Natural killer cell treated with Interleukin-12 subunit alpha and Interleukin-12 subunit beta and Interleukin-15 and Interleukin-18, amount 100 ng/mL, for 72 hours (primary cell): ENCODE results near the gene TSPEAR. TPM values are rescaled to one million over a fixed set of nuclear protein-coding genes. Genes with fewer than 3 reads are reported as not detected.
"Not testable (repeated sequence)": the region's sequence is repeated elsewhere in the genome, so short reads cannot be mapped to it uniquely, and the experiment has no call there.

Experiments used
- ATAC-seq, 2 donors: fragments of 150-1000 bp; cut with Tn5 transposase in 1 of 2; sonication (Bioruptor Pico), chemical (Tn5 transposase) in 1 of 2; 2 replicates each; pipeline ENCODE4 v1.10.0; 2021
- DNase-seq: peaks from one replicate; pipeline ENCODE4 v3.0.0; 2022; ENCODE audit warnings: low spot score
- H3K27ac Mint-ChIP-seq, 2 donors: 1 replicate in 1 of 2; 2 replicates in 1 of 2; pipeline ENCODE4 v1.8.0; 2022; ENCODE audit warnings: mixed read lengths in 2 of 2, mild to moderate bottlenecking in 1 of 2, moderate library complexity in 1 of 2
- H3K27me3 Mint-ChIP-seq, 2 donors: 1 replicate in 1 of 2; 2 replicates in 1 of 2; pipeline ENCODE4 v1.8.0; 2022; ENCODE audit warnings: mixed read lengths in 2 of 2
- H3K36me3 Mint-ChIP-seq: one replicate; pipeline ENCODE4 v1.8.0; 2022; ENCODE audit warnings: mixed read lengths
- H3K4me1 Mint-ChIP-seq, 2 donors: 1 replicate in 1 of 2; 2 replicates in 1 of 2; pipeline ENCODE4 v1.8.0; 2022; ENCODE audit warnings: low read depth in 2 of 2, mixed read lengths in 2 of 2, mild to moderate bottlenecking in 1 of 2
- H3K4me3 Mint-ChIP-seq: one replicate; pipeline ENCODE4 v1.8.0; 2022; ENCODE audit warnings: mixed read lengths
- H3K9me3 Mint-ChIP-seq: 2 replicates; pipeline ENCODE4 v1.8.0; 2022; ENCODE audit warnings: mixed read lengths
- total RNA-seq, 2 donors: library from RNA; stranded (reverse); gene quantifications; one replicate each; pipeline ENCODE4 v1.2.3, GENCODE V29; 2022

Gene TSPEAR
- total RNA-seq, 2 donors from 2014 or later, result not detected

GRCh38 chr21:44601596-44602462 is 109.5 kb downstream of the TSPEAR start:
- DNase-seq (no peak), ATAC-seq (no peak)
- Mint-ChIP-seq H3K4me1 (no peaks in the 10 kb centered on the region), H3K27ac (no peak overlapping the region), H3K4me3 (no peak overlapping the region), H3K27me3 (peaks cover 22 to 25% of the 10 kb centered on the region in 2 donors), H3K9me3 (no peaks in the 10 kb centered on the region), H3K36me3 (no peaks in the 10 kb centered on the region)

DNA sequence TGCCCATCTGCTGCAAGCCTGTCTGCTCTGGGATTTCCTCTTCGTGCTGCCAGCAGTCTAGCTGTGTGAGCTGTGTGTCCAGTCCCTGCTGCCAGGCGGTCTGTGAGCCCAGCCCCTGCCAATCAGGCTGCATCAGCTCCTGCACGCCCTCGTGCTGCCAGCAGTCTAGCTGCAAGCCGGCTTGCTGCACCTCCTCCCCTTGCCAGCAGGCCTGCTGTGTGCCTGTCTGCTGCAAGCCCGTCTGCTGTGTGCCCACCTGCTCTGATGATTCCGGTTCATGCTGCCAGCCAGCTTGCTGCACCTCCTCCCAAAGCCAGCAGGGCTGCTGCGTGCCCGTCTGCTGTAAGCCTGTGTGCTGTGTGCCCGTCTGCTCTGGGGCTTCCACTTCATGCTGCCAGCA is 110.3 kb downstream of the TSPEAR start:
- not testable (repeated sequence) for DNase-seq, H3K36me3 Mint-ChIP-seq, H3K4me3 Mint-ChIP-seq, ATAC-seq, H3K27ac Mint-ChIP-seq, H3K9me3 Mint-ChIP-seq, H3K4me1 Mint-ChIP-seq
- H3K27me3 Mint-ChIP-seq, result peaks cover 22% of the 10 kb centered on the region in 2 donors

GRCh38 chr21:44600118-44600978 is 111.0 kb downstream of the TSPEAR start, which contains the start of gene KRTAP10-7:
Gene KRTAP10-7, plus strand, starts transcription at chr21:44600597. Its CDS starts 25 bp downstream, at chr21:44600622.
- H3K36me3 Mint-ChIP-seq, H3K27ac Mint-ChIP-seq, DNase-seq, H3K4me1 Mint-ChIP-seq, H3K4me3 Mint-ChIP-seq, H3K9me3 Mint-ChIP-seq, ATAC-seq: not testable (repeated sequence)
- H3K27me3 Mint-ChIP-seq, result peaks cover 16 to 20% of the 10 kb centered on the region in 2 donors

DNA sequence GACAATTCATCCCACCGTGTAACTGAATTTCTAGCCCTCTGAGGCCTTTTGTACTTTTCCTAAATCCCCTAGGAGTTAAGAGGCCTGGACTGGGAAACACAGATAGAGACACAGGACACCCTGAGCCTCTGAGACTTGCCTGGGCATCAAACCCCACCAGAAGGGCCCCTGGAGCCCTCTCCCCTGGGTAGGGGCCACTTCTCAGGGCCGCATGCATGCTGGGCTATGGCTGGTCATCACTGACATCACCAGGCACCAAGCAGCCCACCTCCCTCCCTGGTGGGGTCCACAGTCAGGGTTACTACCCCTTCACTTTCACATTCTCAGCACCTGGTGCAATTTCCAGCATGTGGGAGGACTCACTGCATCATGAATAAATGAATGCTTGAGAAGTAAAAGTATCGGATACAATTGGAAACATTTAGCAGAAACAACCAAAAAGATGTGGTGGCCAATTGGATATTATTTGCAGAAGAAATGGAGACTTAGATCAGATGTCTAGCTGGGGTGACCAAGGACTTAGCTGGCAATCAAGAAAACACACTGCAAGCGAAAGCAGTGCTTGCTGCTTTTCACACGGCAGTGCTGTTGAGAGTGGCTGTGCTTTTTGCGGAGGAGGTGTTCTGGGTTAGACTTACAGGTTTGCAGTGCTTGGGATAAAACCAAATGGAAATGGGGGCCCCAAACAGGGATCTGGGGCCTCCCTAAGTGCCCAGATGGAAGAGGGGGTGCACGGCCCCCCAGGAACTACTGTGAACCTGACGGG is 111.9 kb downstream of the TSPEAR start:
- DNase-seq, result no peak
- no peak for ATAC-seq
- H3K4me3 Mint-ChIP-seq, result no peak overlapping the region
- peaks cover 8 to 20% of the 10 kb centered on the region in 2 donors for H3K27me3 Mint-ChIP-seq
- H3K36me3 Mint-ChIP-seq, result no peaks in the 10 kb centered on the region
- no peaks in the 10 kb centered on the region for H3K9me3 Mint-ChIP-seq
- no peaks in the 10 kb centered on the region for H3K4me1 Mint-ChIP-seq
- no peak overlapping the region for H3K27ac Mint-ChIP-seq

- Mint-ChIP-seq H3K9me3 (no peaks in the 10 kb centered on the region), H3K4me3 (no peak overlapping the region), H3K4me1 (peaks cover 0 to 3% of the 10 kb centered on the region in 2 donors), H3K36me3 (no peaks in the 10 kb centered on the region), H3K27me3 (peaks cover 8 to 18% of the 10 kb centered on the region in 2 donors), H3K27ac (no peak overlapping the region)
- no peak for DNase-seq
- no peak for ATAC-seq
These were observed 113.3 kb downstream of the TSPEAR start for GRCh38 chr21:44598061-44598460.

DNA sequence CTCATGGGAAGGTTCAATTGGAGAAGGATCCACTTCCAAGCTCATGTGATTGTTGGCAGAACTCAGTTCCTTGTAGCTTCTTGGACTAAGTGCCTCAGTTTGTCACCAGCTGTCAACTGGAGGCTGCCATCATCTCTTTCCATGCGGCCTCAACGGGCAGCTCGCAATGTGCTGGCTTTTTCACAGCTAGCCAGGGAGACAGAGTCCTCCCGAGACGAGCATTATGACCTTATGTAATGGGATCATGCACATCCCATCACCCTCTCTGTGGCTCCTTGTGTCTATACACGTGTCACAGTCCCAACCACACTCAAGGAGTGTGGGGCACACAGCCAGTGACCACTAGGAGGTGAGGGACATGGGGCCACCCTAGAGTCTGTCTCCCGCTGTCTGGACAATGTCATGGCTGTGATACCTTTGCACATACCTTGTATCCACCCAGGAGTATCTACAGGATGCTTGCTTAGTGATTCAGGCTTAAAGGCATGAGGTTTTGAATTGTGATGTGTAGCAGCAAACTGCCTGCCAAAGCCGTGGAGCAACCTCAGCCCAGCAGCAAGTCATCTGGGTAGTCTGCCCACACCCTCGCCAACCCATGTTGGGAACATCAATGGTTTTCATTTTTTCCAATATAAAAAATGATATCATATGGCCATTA is 115.2 kb downstream of the TSPEAR start:
- Mint-ChIP-seq H3K4me1 (peaks cover 0 to 7% of the 10 kb centered on the region in 2 donors), H3K9me3 (no peaks in the 10 kb centered on the region), H3K36me3 (no peaks in the 10 kb centered on the region), H3K27me3 (peaks cover 8 to 21% of the 10 kb centered on the region in 2 donors), H3K27ac (no peak overlapping the region), H3K4me3 (no peak overlapping the region)
- ATAC-seq (no peak), DNase-seq (no peak)

DNA sequence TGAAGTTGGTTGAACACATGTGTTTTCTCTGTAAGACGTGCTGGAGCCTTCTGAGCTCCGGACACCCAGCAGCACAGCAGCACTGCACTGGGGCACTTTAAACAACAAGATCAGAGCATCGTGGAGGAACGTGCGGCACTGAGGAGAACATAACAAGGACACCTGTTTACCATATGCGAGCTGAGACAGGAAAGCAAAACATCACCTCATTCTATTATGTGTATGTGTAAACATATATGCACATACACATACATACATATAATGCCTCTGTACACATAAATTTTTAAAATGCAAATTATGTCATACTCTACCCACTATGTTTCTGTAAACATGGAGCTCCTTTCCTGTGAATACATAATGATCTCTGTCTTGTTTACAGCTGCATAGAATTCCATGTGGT is 115.8 kb downstream of the TSPEAR start:
- no peak overlapping the region for H3K27ac Mint-ChIP-seq
- H3K4me1 Mint-ChIP-seq, result peaks cover 0 to 7% of the 10 kb centered on the region in 2 donors
- H3K27me3 Mint-ChIP-seq, result peaks cover 8 to 20% of the 10 kb centered on the region in 2 donors
- H3K9me3 Mint-ChIP-seq, result no peaks in the 10 kb centered on the region
- no peak for ATAC-seq
- H3K4me3 Mint-ChIP-seq, result no peak overlapping the region
- no peaks in the 10 kb centered on the region for H3K36me3 Mint-ChIP-seq
- DNase-seq, result no peak

DNA sequence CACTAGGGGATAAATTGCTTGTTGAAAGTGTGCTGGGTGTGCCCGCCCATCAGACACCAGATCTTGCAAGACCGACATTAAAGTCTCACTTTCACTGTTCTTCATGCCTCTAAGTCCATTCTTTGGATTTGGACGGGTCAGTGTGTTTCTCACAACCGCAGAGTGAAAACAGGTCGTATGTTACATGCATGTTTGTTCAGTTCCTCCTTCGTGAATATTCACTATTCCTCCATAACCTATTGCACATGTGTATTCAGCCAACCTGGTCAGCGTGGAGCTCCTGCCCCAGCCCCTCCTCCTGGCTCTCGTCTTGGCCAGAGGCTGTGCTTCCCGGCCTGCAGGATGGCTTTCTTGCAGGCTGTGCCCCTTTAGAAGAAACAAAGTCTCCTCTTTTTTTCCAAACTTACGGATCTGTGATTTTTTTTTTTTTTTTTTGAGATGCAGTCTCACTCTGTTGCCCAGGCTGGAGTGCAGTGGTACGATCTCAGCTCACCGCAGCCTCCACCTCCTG is 116.9 kb downstream of the TSPEAR start:
- Mint-ChIP-seq H3K27me3 (peaks cover 8 to 18% of the 10 kb centered on the region in 2 donors), H3K4me3 (no peak overlapping the region), H3K27ac (no peak overlapping the region), H3K36me3 (no peaks in the 10 kb centered on the region), H3K9me3 (no peaks in the 10 kb centered on the region), H3K4me1 (peaks cover 0 to 7% of the 10 kb centered on the region in 2 donors)
- DNase-seq (no peak), ATAC-seq (no peak)

DNA sequence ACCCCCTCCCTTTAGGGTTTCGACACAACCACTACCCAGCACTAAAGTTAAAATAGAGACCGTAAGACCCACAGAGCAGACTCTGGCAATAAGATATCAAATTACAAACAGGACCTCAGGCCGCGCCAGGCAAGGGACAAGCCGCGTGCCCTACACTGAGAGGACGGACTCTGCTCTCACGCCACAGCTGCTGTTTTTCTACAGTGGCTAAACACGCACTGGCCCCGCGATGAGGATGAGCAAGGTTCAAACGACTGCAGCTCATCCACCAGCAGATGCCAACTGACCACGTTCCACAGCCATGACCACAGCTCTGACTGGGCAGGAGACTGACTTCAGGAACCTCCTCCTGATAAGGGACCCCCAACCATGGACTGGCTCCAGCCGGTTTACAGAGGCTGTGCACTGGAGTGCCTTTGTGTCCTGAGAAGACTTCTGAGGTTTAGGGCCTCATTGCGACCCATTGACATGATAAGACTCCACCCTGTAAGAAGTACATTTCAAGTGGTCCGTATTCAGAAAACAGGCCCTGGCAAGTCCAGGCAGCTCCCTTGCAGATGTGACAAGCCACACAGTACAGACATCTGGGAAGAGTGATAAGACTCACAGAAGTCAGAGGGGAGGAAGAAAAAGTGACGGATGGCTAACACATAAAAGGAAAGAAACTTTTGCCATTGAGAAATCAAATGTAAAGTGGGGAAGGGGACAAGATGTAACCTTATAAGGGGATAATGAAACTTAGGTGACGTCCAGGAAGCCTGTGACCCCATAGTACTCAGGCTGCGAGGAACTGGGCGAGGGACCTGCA is 117.6 kb downstream of the TSPEAR start:
- H3K36me3 Mint-ChIP-seq, result no peaks in the 10 kb centered on the region
- H3K27ac Mint-ChIP-seq, result no peak overlapping the region
- peaks cover 0 to 7% of the 10 kb centered on the region in 2 donors for H3K4me1 Mint-ChIP-seq
- no peaks in the 10 kb centered on the region for H3K9me3 Mint-ChIP-seq
- no peak overlapping the region for H3K4me3 Mint-ChIP-seq
- ATAC-seq (no peak), DNase-seq (no peak)
- peaks cover 8 to 21% of the 10 kb centered on the region in 2 donors for H3K27me3 Mint-ChIP-seq

DNA sequence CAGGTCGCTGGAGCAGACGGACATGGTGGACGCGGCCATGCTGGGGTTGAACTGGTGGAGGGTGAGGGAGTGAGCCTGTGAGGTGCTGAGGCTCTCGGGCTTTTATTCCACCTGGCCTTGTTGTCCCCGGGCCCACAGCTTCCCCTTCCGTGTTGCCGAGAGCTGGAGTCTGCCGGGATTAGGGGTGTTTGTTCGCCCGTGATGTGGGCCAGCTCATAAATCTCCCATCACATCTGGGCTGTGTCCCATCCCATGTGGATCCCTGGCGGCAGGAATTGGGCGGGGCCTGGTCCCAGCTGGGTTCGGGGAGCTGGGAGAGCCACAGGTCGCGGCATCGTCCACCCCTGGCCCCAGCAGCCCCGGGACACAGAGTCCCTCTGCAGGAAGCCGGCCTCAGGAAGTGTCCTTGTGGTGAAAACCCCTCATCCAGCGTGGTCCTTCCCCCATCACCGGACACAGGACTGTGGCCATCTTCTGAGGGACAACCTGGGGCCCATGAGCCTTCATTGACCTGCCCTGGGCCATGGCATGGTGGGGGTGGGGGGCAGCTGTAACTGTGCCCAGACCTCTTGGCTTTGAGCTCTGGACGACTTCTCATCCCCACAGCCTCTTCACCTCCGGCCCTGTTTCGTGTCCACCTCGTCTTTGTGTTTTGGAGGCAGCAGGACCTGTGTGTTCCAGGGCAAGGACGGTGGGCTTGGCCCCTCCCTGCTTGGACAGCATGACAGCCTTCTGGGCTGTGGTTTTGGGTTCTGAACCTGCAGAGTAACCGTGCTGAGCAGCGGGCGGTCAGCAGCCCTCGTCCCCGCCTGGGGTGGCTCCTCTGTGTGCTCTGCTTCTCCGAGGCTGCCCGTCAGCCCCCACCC is 118.7 kb downstream of the TSPEAR start, which contains the start of gene KRTAP10-6:
Gene KRTAP10-6, minus strand, starts transcription at position 60 of the 866 bp plus-strand sequence. Its CDS starts 21 bp downstream, at position 39.
- H3K36me3 Mint-ChIP-seq, result no peaks in the 10 kb centered on the region
- DNase-seq, result no peak
- H3K27me3 Mint-ChIP-seq, result peaks cover 4 to 17% of the 10 kb centered on the region in 2 donors
- H3K4me3 Mint-ChIP-seq, result no peak within 1 kb of the TSS
- peaks cover 0 to 7% of the 10 kb centered on the region in 2 donors for H3K4me1 Mint-ChIP-seq
- ATAC-seq, result no peak
- no peak within 1 kb of the TSS for H3K27ac Mint-ChIP-seq
- no peaks in the 10 kb centered on the region for H3K9me3 Mint-ChIP-seq

DNA sequence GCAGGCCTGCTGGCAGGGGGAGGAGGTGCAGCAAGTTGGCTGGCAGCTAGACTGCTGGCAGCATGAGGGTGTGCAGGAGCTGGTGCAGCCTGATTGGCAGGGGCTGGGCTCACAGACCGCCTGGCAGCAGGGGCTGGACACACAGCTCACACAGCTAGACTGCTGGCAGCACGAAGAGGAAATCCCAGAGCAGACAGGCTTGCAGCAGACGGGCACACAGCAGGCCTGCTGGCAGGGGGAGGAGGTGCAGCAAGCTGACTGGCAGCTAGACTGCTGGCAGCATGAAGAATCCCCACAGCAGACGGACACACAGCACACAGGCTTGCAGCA is 119.6 kb downstream of the TSPEAR start:
- not testable (repeated sequence) for DNase-seq, H3K4me3 Mint-ChIP-seq, H3K9me3 Mint-ChIP-seq, H3K4me1 Mint-ChIP-seq, H3K27ac Mint-ChIP-seq, H3K36me3 Mint-ChIP-seq, ATAC-seq
- H3K27me3 Mint-ChIP-seq, result peaks cover 13 to 26% of the 10 kb centered on the region in 2 donors
